ENCODE measurements around the gene PAX5.

Gene PAX5

DNA sequence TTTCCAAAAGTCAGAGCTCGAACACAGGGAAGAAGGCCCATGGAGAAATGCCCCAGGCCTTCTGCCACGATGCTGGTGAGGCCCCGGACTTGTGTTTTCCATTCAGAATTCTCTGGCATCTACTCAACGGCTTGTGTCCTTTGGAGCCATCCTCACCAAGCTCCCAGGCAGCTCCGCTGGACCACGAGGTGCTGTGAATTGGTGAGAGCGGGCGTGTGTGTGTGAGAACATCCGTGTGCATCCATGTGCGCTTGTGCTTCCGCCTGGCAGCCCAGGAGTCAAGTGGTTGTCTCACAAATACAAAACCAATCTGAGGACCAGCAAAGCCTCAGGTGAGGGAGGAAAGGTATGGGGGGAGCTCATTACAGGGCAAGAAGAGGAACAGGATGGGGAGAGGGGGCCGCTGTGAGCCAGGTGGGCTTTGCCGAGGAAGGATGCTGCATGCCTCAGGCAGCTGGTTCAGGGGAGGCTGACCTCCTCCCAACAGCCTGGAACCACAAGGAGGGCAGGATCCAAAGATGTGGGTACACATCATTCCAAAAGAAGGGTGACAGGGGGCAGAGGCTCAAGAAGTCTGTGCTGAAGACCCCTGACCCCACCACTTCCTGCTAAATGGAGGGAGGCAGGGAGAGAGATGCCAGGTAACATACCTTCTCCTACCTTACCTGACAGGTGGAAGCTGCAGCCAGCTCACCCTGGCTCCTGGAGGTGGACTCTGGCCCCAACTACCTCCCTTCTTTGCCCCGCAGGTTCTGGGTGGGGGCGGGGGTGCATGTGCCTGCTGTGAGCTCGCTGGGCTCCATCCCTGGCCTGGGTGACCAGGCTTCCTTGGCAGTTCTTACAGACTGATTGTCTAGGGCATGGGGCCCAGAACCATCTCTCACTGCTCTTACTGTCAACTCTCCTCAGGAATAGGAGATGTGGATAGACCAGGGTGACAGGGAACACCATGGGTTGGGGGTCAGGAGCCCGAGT lies 196.3 kb downstream of the PAX5 start:
- TF ChIP-seq TAF1 (IDR thresholded peaks at IDR 0.05; ENCODE audit: low read depth) (no peak), EP300 (IDR thresholded peaks at IDR 0.05; ENCODE audit: borderline replicate concordance) (no peak), TCF12 (IDR thresholded peaks at IDR 0.05; ENCODE audit: low read depth) (no peak), ZBTB7A (IDR thresholded peaks at IDR 0.05; ENCODE audit: low read depth) (no peak), CREB1 (IDR thresholded peaks at IDR 0.05; ENCODE audit: low read depth) (no peak), USF1 (IDR thresholded peaks at IDR 0.05) (no peak), CEBPB (IDR thresholded peaks at IDR 0.05) (no peak), YY1 (IDR thresholded peaks at IDR 0.05; ENCODE audit: low read depth) (no peak), EGR1 (IDR thresholded peaks at IDR 0.05) (no peak), REST (IDR thresholded peaks at IDR 0.05; ENCODE audit: low read depth) (no peak)

- TF ChIP-seq MAX (IDR thresholded peaks at IDR 0.05) (no peak), EGR1 (IDR thresholded peaks at IDR 0.05) (no peak), USF1 (IDR thresholded peaks at IDR 0.05) (no peak), NFIC (IDR thresholded peaks at IDR 0.05) (no peak), REST (IDR thresholded peaks at IDR 0.05; ENCODE audit: low read depth) (no peak), TAF1 (IDR thresholded peaks at IDR 0.05; ENCODE audit: low read depth) (no peak), CEBPB (IDR thresholded peaks at IDR 0.05) (no peak), EP300 (IDR thresholded peaks at IDR 0.05; ENCODE audit: borderline replicate concordance) (no peak), YY1 (IDR thresholded peaks at IDR 0.05; ENCODE audit: low read depth) (no peak), ZBTB7A (IDR thresholded peaks at IDR 0.05; ENCODE audit: low read depth) (no peak)
Measured at GRCh38 chr9:36836486-36836885, 197.6 kb downstream of the PAX5 start.

- no peak for TF ChIP-seq CEBPB (IDR thresholded peaks at IDR 0.05)
- no peak for TF ChIP-seq ZBTB7A (IDR thresholded peaks at IDR 0.05; ENCODE audit: low read depth)
- TF ChIP-seq TEAD4 (IDR thresholded peaks at IDR 0.05), result no peak
- TF ChIP-seq MAX (IDR thresholded peaks at IDR 0.05), result no peak
- TF ChIP-seq REST (IDR thresholded peaks at IDR 0.05; ENCODE audit: low read depth), result no peak
- TF ChIP-seq TAF1 (IDR thresholded peaks at IDR 0.05; ENCODE audit: low read depth), result no peak
Measured at GRCh38 chr9:36835271-36835996, 198.6 kb downstream of the PAX5 start.

- TF ChIP-seq YY1 (IDR thresholded peaks at IDR 0.05; ENCODE audit: low read depth) (no peak), EP300 (IDR thresholded peaks at IDR 0.05; ENCODE audit: borderline replicate concordance) (no peak), TAF1 (IDR thresholded peaks at IDR 0.05; ENCODE audit: low read depth) (no peak), NFIC (IDR thresholded peaks at IDR 0.05) (no peak), TEAD4 (IDR thresholded peaks at IDR 0.05) (no peak), FOXM1 (IDR thresholded peaks at IDR 0.05; ENCODE audit: borderline replicate concordance, low read depth) (no peak), MAX (IDR thresholded peaks at IDR 0.05) (no peak), RAD21 (IDR thresholded peaks at IDR 0.05; ENCODE audit: low read depth) (no peak), CEBPB (IDR thresholded peaks at IDR 0.05) (no peak), CREB1 (IDR thresholded peaks at IDR 0.05; ENCODE audit: low read depth) (no peak), REST (IDR thresholded peaks at IDR 0.05; ENCODE audit: low read depth) (no peak), EGR1 (IDR thresholded peaks at IDR 0.05) (no peak), USF1 (IDR thresholded peaks at IDR 0.05) (no peak), TCF12 (IDR thresholded peaks at IDR 0.05; ENCODE audit: low read depth) (no peak), ZBTB7A (IDR thresholded peaks at IDR 0.05; ENCODE audit: low read depth) (no peak)
Measured at GRCh38 chr9:36834736-36835135, 199.3 kb downstream of the PAX5 start.
